A673 (cell line): ENCODE data around the gene DENND1A. TPM values are rescaled to one million over a fixed set of nuclear protein-coding genes. Genes with fewer than 3 reads are reported as not detected.

Source experiments
- BruUV-seq: library from RNA; stranded (reverse); fragments of 400-500 nt; replicated peaks from 2 replicates; lab custom pipeline; 2021; lab: Mats Ljungman, UMichigan
- CTCF ChIA-PET: fragments of 300-600 bp; sonication (Branson Sonifier 250); formaldehyde crosslinking; loops from one replicate; lab custom pipeline; 2022; ENCODE audit warnings: antibody characterized with exemption; lab: Charles Lee
- POLR2A ChIA-PET: fragments of 300-600 bp; sonication (Branson Sonifier 250); formaldehyde crosslinking; loops from one replicate; lab custom pipeline; 2022; ENCODE audit warnings: antibody characterized with exemption; ENCODE audit not compliant: low non-redundant PET; lab: Charles Lee
- DNase-seq: peaks from one replicate; pipeline ENCODE4 v3.0.0-alpha.2; 2015; ENCODE audit warnings: low spot score
- H3K27ac ChIP-seq: fragments of 200-600 bp; sonication (generic); 2 replicates; pipeline ENCODE4 v1.5.1; 2016; ENCODE audit warnings: mixed run types, low read depth, mild to moderate bottlenecking, mixed read lengths, antibody characterized with exemption, low read length; ENCODE audit not compliant: poor library complexity, severe bottlenecking
- H3K27me3 ChIP-seq: fragments of 200-600 bp; sonication (generic); replicated peaks from 2 replicates; pipeline ENCODE4 v1.6.1; 2017; ENCODE audit warnings: mixed run types, low read depth, mild to moderate bottlenecking, mixed read lengths, antibody characterized with exemption, low read length; ENCODE audit not compliant: insufficient read depth, poor library complexity
- H3K36me3 ChIP-seq: fragments of 200-600 bp; sonication (generic); 2 replicates; pipeline ENCODE4 v1.6.1; 2016; ENCODE audit warnings: mixed run types, mild to moderate bottlenecking, mixed read lengths, antibody characterized with exemption, low read length; ENCODE audit not compliant: insufficient read depth, poor library complexity, severe bottlenecking
- H3K4me1 ChIP-seq: fragments of 200-600 bp; sonication (generic); 2 replicates; pipeline ENCODE4 v1.6.1; 2017; ENCODE audit warnings: mixed run types, mild to moderate bottlenecking, mixed read lengths, antibody characterized with exemption, low read length; ENCODE audit not compliant: insufficient read depth, poor library complexity, severe bottlenecking
- H3K4me3 ChIP-seq: fragments of 200-600 bp; sonication (generic); 2 replicates; pipeline ENCODE4 v1.5.1; 2016; ENCODE audit warnings: low read depth, mixed run types, mild to moderate bottlenecking, mixed read lengths, low read length; ENCODE audit not compliant: poor library complexity, severe bottlenecking
- H3K9me3 ChIP-seq: fragments of 200-600 bp; sonication (generic); 2 replicates; pipeline ENCODE4 v1.6.1; 2016; ENCODE audit warnings: mixed run types, low read depth, mild to moderate bottlenecking, mixed read lengths, antibody characterized with exemption, low read length; ENCODE audit not compliant: poor library complexity, severe bottlenecking
- CTCF ChIP-seq: fragments of 300-800, 200-600 bp; sonication (generic); conservative IDR thresholded peaks from 2 replicates; pipeline ENCODE4 v1.5.1; 2017; ENCODE audit warnings: low read depth, mild to moderate bottlenecking, antibody characterized with exemption, low read length, moderate library complexity, mixed read lengths
- EZH2 ChIP-seq: fragments of 200-600 bp; sonication (generic); IDR thresholded peaks from 2 replicates; pipeline ENCODE4 v1.6.1; 2017; ENCODE audit warnings: borderline replicate concordance, low read depth, mild to moderate bottlenecking, mixed read lengths, antibody characterized with exemption, low read length; ENCODE audit not compliant: poor library complexity, severe bottlenecking
- intact Hi-C: fragments of 100-400 bp; cut with micrococcal nuclease; formaldehyde crosslinking; loops from one replicate; pipeline ENCODE4 v1.10.0; 2022; ENCODE audit not compliant: unreplicated experiment
- total RNA-seq: library from RNA; stranded (reverse); gene quantifications from 2 replicates; pipeline ENCODE4 v1.2.3, GENCODE V29; 2021

DENND1A gene
- total RNA-seq, 1 experiment from 2014 or later: 12.0 TPM

DNA sequence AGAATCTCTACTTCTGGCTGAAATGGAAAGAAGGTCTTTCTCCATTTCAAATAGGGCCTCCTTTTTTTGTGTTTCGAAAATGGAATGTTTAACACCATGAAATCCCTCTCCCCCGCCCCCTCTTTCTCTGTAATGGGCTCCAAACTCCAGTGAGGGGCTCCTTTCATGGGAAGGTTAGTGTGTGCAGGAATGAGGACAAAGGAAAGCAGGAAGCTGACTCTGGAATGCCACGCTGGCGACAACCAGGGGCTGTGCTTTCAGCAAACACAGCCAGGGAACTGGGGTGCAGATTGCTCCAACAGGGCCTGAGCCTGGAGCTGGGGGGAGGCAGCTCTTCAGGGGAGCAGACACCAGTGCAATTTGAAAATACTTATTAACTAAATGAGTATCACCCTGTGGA is 491.1 kb downstream of the DENND1A start:
- CTCF ChIA-PET: no interaction called here
- intact Hi-C loops: no loop called here
- Histone ChIP-seq H3K27ac (no peak overlapping the region), H3K27me3 (no peaks in the 10 kb centered on the region), H3K9me3 (no peaks in the 10 kb centered on the region), H3K4me3 (no peak overlapping the region), H3K36me3 (no peaks in the 10 kb centered on the region), H3K4me1 (no peaks in the 10 kb centered on the region)
- no TSS peak for BruUV-seq
- no peak for DNase-seq
- POLR2A ChIA-PET: no interaction called here
- TF ChIP-seq CTCF (no peak), EZH2 (no peak)

- H3K36me3 ChIP-seq: no peaks in the 10 kb centered on the region
- POLR2A ChIA-PET: no interaction called here
- BruUV-seq: no TSS peak
- DNase-seq: no peak
- TF ChIP-seq CTCF (no peak), EZH2 (no peak)
- no peak overlapping the region for H3K27ac ChIP-seq
- no peaks in the 10 kb centered on the region for H3K9me3 ChIP-seq
- no peaks in the 10 kb centered on the region for H3K4me1 ChIP-seq
- CTCF ChIA-PET: no interaction called here
- intact Hi-C loops: no loop called here
- no peak overlapping the region for H3K4me3 ChIP-seq
- no peaks in the 10 kb centered on the region for H3K27me3 ChIP-seq
Measured at GRCh38 chr9:123438321-123438720, 491.6 kb downstream of the DENND1A start.

GRCh38 chr9:123437201-123437600 is 492.7 kb downstream of the DENND1A start:
- POLR2A ChIA-PET: no interaction called here

More at GRCh38 chr9:123437201-123437600, 492.7 kb downstream of the DENND1A start:
- no peak overlapping the region for H3K4me3 ChIP-seq
- CTCF ChIA-PET: no interaction called here
- DNase-seq: no peak
- BruUV-seq: no TSS peak
- no peaks in the 10 kb centered on the region for H3K36me3 ChIP-seq
- H3K4me1 ChIP-seq: no peaks in the 10 kb centered on the region
- intact Hi-C loops: no loop called here
- TF ChIP-seq EZH2 (no peak), CTCF (no peak)
- H3K27me3 ChIP-seq: no peaks in the 10 kb centered on the region
- H3K27ac ChIP-seq: no peak overlapping the region
- H3K9me3 ChIP-seq: no peaks in the 10 kb centered on the region
